HL-60 (cell line): ENCODE results near the gene RPUSD4.

Source experiments
- DNase-seq, 2 experiments: peaks; one replicate each; pipeline ENCODE4 v3.0.0-alpha.2; 2010 to 2020; ENCODE audit warnings: low read depth in 1 of 2, low spot score in 1 of 2
- H3K27ac ChIP-seq: fragments of 250-450 bp; sonication (Bioruptor Pico); replicated peaks from 2 replicates; pipeline ENCODE4 v1.5.1; 2020; ENCODE audit warnings: mild to moderate bottlenecking, moderate library complexity
- H3K27me3 ChIP-seq: fragments of 250-450 bp; sonication (Bioruptor Pico); 2 replicates; pipeline ENCODE4 v1.5.1; 2021; ENCODE audit warnings: mild to moderate bottlenecking, moderate library complexity; ENCODE audit not compliant: insufficient read depth, poor library complexity, severe bottlenecking
- H3K4me3 ChIP-seq: replicated peaks from 2 replicates; pipeline ENCODE4 v1.5.1; 2011; ENCODE audit warnings: mild to moderate bottlenecking, control low read depth, low read length; ENCODE audit not compliant: insufficient read depth
- GABPA ChIP-seq: IDR thresholded peaks from 2 replicates; pipeline ENCODE4 v1.6.1; 2012; ENCODE audit warnings: low read depth
- POLR2AphosphoS5 ChIP-seq: IDR thresholded peaks from 2 replicates; pipeline ENCODE4 v1.6.1; 2012; ENCODE audit warnings: low read depth
- SPI1 ChIP-seq: IDR thresholded peaks from 2 replicates; pipeline ENCODE4 v1.6.1; 2012; ENCODE audit warnings: low read depth, mild to moderate bottlenecking, borderline replicate concordance
- TF ChIP-seq, protein P1 (sequence below): IDR thresholded peaks from 2 replicates; pipeline ENCODE4 v1.6.1; 2012; ENCODE audit warnings: low read depth; ENCODE audit not compliant: insufficient replicate concordance
- TF ChIP-seq, protein P2 (sequence below): IDR thresholded peaks from one replicate; pipeline ENCODE4 v1.5.1; 2011; ENCODE audit warnings: low read length, control low read depth, inconsistent platforms; ENCODE audit not compliant: insufficient read depth

Gene RPUSD4

DNA sequence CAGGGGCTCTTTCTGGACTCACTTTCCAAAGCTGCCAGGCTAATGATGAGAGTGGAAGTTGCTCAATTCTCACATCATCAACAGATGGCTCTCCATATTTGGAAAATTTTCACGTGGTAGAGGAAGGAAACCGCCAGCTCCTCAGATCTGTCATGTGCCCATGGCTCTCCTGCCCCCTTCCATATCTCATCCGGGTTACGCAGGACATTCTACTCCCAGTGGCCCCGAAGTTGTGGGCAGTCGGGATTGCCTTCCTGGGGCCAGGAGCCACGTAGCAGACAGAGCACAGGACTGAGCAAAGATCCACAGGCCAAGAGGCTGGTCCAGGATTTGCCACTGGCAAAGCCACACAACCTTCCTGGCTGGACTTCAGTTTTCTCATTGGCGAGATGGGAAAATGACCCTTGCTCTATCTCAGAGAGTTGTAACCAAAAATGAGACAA is 38.8 kb downstream of the RPUSD4 start:
- peak overlapping the region; percentile 13; the same call in 1 of the 2 replicates for H3K27ac ChIP-seq
- no peak overlapping the region for H3K4me3 ChIP-seq
- H3K27me3 ChIP-seq: no peaks in the 10 kb centered on the region
- DNase-seq: peak; percentile 61 to 65
- peak; percentile 78 for TF ChIP-seq GABPA
- TF ChIP-seq, protein P1, sequence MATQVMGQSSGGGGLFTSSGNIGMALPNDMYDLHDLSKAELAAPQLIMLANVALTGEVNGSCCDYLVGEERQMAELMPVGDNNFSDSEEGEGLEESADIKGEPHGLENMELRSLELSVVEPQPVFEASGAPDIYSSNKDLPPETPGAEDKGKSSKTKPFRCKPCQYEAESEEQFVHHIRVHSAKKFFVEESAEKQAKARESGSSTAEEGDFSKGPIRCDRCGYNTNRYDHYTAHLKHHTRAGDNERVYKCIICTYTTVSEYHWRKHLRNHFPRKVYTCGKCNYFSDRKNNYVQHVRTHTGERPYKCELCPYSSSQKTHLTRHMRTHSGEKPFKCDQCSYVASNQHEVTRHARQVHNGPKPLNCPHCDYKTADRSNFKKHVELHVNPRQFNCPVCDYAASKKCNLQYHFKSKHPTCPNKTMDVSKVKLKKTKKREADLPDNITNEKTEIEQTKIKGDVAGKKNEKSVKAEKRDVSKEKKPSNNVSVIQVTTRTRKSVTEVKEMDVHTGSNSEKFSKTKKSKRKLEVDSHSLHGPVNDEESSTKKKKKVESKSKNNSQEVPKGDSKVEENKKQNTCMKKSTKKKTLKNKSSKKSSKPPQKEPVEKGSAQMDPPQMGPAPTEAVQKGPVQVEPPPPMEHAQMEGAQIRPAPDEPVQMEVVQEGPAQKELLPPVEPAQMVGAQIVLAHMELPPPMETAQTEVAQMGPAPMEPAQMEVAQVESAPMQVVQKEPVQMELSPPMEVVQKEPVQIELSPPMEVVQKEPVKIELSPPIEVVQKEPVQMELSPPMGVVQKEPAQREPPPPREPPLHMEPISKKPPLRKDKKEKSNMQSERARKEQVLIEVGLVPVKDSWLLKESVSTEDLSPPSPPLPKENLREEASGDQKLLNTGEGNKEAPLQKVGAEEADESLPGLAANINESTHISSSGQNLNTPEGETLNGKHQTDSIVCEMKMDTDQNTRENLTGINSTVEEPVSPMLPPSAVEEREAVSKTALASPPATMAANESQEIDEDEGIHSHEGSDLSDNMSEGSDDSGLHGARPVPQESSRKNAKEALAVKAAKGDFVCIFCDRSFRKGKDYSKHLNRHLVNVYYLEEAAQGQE: no peak
- TF ChIP-seq SPI1: no peak
- TF ChIP-seq POLR2AphosphoS5: 0 out of 2 replicates have a peak, but pooled peaks have one; percentile 32
- TF ChIP-seq, protein P2, sequence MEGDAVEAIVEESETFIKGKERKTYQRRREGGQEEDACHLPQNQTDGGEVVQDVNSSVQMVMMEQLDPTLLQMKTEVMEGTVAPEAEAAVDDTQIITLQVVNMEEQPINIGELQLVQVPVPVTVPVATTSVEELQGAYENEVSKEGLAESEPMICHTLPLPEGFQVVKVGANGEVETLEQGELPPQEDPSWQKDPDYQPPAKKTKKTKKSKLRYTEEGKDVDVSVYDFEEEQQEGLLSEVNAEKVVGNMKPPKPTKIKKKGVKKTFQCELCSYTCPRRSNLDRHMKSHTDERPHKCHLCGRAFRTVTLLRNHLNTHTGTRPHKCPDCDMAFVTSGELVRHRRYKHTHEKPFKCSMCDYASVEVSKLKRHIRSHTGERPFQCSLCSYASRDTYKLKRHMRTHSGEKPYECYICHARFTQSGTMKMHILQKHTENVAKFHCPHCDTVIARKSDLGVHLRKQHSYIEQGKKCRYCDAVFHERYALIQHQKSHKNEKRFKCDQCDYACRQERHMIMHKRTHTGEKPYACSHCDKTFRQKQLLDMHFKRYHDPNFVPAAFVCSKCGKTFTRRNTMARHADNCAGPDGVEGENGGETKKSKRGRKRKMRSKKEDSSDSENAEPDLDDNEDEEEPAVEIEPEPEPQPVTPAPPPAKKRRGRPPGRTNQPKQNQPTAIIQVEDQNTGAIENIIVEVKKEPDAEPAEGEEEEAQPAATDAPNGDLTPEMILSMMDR: no peak

DNA sequence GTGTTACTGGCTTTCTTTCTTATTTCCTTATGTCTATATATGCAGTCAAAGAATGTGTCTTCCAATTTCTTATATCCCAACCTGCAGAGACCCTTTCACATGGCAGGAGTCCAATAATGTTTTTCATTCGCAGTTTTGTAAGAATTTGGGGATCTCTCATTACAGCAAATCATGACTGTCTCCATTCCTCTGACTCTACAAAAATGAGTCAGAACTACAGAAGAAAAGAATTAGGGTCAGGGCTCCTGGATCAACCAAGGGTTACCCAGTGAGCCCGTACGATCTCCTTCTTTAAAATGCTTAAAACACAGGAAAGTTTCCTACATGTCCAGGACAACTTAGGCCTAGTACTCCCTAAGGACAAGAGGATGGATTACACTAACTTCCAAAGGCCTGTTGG is 42.2 kb downstream of the RPUSD4 start:
- no peak for DNase-seq
- no peak overlapping the region for H3K4me3 ChIP-seq

DNA sequence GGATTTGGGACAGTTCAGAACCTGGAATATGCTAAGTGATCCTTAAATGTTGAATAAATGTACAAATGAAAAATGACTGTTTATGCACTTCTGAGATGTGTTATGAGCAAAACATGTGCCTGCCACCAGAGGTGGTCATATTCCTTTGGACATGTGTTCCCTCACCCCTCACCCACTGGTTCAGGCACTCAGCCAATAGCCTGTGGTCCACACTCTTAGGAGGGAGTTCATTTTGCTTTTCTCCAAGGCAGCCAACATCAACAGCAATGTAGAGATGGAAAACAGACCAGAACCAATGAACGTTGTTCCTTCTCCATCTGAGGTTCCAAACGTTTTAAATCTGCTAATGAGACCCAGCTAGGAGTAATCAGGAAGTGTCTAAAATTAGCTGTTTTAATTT is 44.0 kb downstream of the RPUSD4 start:
- Histone ChIP-seq H3K27me3 (no peaks in the 10 kb centered on the region), H3K4me3 (no peak overlapping the region), H3K27ac (no peak overlapping the region)
- TF ChIP-seq, protein P2: no peak
- TF ChIP-seq, protein P1: no peak
- TF ChIP-seq GABPA: no peak
- TF ChIP-seq SPI1: no peak
- no peak for TF ChIP-seq POLR2AphosphoS5
- DNase-seq: no peak

More for the DNA sequence above, 42.2 kb downstream of the RPUSD4 start:
- Histone ChIP-seq H3K27ac (no peak overlapping the region), H3K27me3 (no peaks in the 10 kb centered on the region)
- TF ChIP-seq, protein P1: no peak
- no peak for TF ChIP-seq POLR2AphosphoS5
- TF ChIP-seq, protein P2: no peak
- no peak for TF ChIP-seq GABPA
- no peak for TF ChIP-seq SPI1
